SK-N-SH treated with all-trans-retinoic acid at 6 μM for 48 hours (cell line): ENCODE measurements around the gene PYCR2.

Source experiments
- ATAC-seq: fragments of 200-7000 bp; cut with Tn5 transposase; 3 replicates; pipeline ENCODE4 v1.9.1; 2020; ENCODE audit warnings: mild to moderate bottlenecking, moderate library complexity
- ARNTL ChIP-seq: fragments of 450-650 bp; formaldehyde crosslinking; IDR thresholded peaks from 2 replicates; pipeline ENCODE4 v1.5.0; 2020; ENCODE audit warnings: low read depth, mild to moderate bottlenecking, moderate library complexity, borderline replicate concordance
- CSDC2 ChIP-seq: fragments of 250-450 bp; sonication (Bioruptor Pico); IDR thresholded peaks from 2 replicates; pipeline ENCODE4 v1.5.0; 2020; ENCODE audit warnings: mild to moderate bottlenecking, moderate library complexity
- CSRNP3 ChIP-seq: fragments of 250-450 bp; sonication (Bioruptor Pico); IDR thresholded peaks from 2 replicates; pipeline ENCODE4 v1.5.1; 2021; ENCODE audit warnings: mild to moderate bottlenecking, moderate library complexity
- GLIS3 ChIP-seq: fragments of 250-450 bp; sonication (Bioruptor Pico); IDR thresholded peaks from 2 replicates; pipeline ENCODE4 v1.5.0; 2020; ENCODE audit warnings: mild to moderate bottlenecking, moderate library complexity
- ISL1 ChIP-seq: fragments of 250-450 bp; sonication (Bioruptor Pico); IDR thresholded peaks from 2 replicates; pipeline ENCODE4 v2.1.2; 2022; ENCODE audit warnings: mild to moderate bottlenecking, moderate library complexity
- POU6F1 ChIP-seq: fragments of 250-450 bp; sonication (Bioruptor Pico); IDR thresholded peaks from 2 replicates; pipeline ENCODE4 v1.8.0; 2021; ENCODE audit warnings: low read depth, mild to moderate bottlenecking, moderate library complexity, borderline replicate concordance
- RARB ChIP-seq: fragments of 250-450 bp; sonication (Bioruptor Pico); IDR thresholded peaks from 2 replicates; pipeline ENCODE4 v1.8.0; 2021; ENCODE audit warnings: mild to moderate bottlenecking, moderate library complexity
- TOX ChIP-seq: fragments of 250-450 bp; sonication (Bioruptor Pico); IDR thresholded peaks from 2 replicates; pipeline ENCODE4 v1.8.0; 2021; ENCODE audit warnings: mild to moderate bottlenecking, moderate library complexity, borderline replicate concordance
- TSHZ2 ChIP-seq: fragments of 250-450 bp; sonication (Bioruptor Pico); IDR thresholded peaks from 2 replicates; pipeline ENCODE4 v1.5.0; 2020; ENCODE audit warnings: mild to moderate bottlenecking, moderate library complexity
- ZFP3 ChIP-seq: fragments of 250-450 bp; sonication (Bioruptor Pico); IDR thresholded peaks from 2 replicates; pipeline ENCODE4 v1.5.0; 2020; ENCODE audit warnings: mild to moderate bottlenecking, moderate library complexity
- ZFP30 ChIP-seq: fragments of 450-650 bp; formaldehyde crosslinking; IDR thresholded peaks from 2 replicates; pipeline ENCODE4 v1.5.0; 2022; ENCODE audit warnings: mild to moderate bottlenecking, moderate library complexity
- ZNF8 ChIP-seq: fragments of 450-650 bp; formaldehyde crosslinking; IDR thresholded peaks from 2 replicates; pipeline ENCODE4 v1.5.0; 2020; ENCODE audit warnings: mild to moderate bottlenecking, moderate library complexity

PYCR2 gene

GRCh38 chr1:225871359-225872074 lies 52.5 kb downstream of the PYCR2 start:
- ATAC-seq: no peak
- no peak for TF ChIP-seq ZFP30 (CRISPR knock-in tag)
- TF ChIP-seq ARNTL (CRISPR knock-in tag): no peak
- TF ChIP-seq RARB (CRISPR knock-in tag): no peak
- no peak for TF ChIP-seq CSRNP3 (CRISPR knock-in tag)
- no peak for TF ChIP-seq ZNF8 (CRISPR knock-in tag)
- no peak for TF ChIP-seq TOX (CRISPR knock-in tag)
- no peak for TF ChIP-seq CSDC2
- TF ChIP-seq ZFP3 (CRISPR knock-in tag): no peak
- no peak for TF ChIP-seq ISL1 (CRISPR knock-in tag)
- TF ChIP-seq POU6F1 (CRISPR knock-in tag): no peak
- no peak for TF ChIP-seq GLIS3 (CRISPR knock-in tag)

- ATAC-seq: no peak
- TF ChIP-seq TSHZ2 (CRISPR knock-in tag): no peak
- no peak for TF ChIP-seq CSDC2
Measured at GRCh38 chr1:225870911-225871310, 53.1 kb downstream of the PYCR2 start.
